T-helper 1 cell treated with Interleukin-12 subunit alpha and Interleukin-12 subunit beta and Interleukin-4 antibody, amounts not matched to agents 30 μg/mL and 1 μg/mL, for 36 hours (primary cell): ENCODE data around the gene THADA.

Experiments
- H3K27ac Mint-ChIP-seq: one replicate; pipeline ENCODE4 v1.8.0; 2021; ENCODE audit warnings: mild to moderate bottlenecking, mixed read lengths
- H3K27me3 Mint-ChIP-seq: one replicate; pipeline ENCODE4 v1.8.0; 2021; ENCODE audit warnings: low read depth, mixed read lengths
- H3K36me3 Mint-ChIP-seq: one replicate; pipeline ENCODE4 v1.8.0; 2021; ENCODE audit warnings: low read depth, mixed read lengths
- H3K4me1 Mint-ChIP-seq: one replicate; pipeline ENCODE4 v1.8.0; 2021; ENCODE audit warnings: low read depth, mixed read lengths
- H3K4me3 Mint-ChIP-seq: one replicate; pipeline ENCODE4 v1.8.0; 2021; ENCODE audit warnings: mild to moderate bottlenecking, moderate library complexity, mixed read lengths
- H3K9me3 Mint-ChIP-seq: one replicate; pipeline ENCODE4 v1.8.0; 2021; ENCODE audit warnings: mixed read lengths

The THADA gene

GRCh38 chr2:43486603-43487002 lies 109.2 kb downstream of the THADA start:
- no peak overlapping the region for H3K4me3 Mint-ChIP-seq
- peaks cover 3% of the 10 kb centered on the region for H3K36me3 Mint-ChIP-seq
- peaks cover 7% of the 10 kb centered on the region for H3K4me1 Mint-ChIP-seq
- H3K27me3 Mint-ChIP-seq: no peaks in the 10 kb centered on the region
- H3K27ac Mint-ChIP-seq: no peak overlapping the region
- H3K9me3 Mint-ChIP-seq: no peaks in the 10 kb centered on the region

- H3K4me1 Mint-ChIP-seq: peaks cover 10% of the 10 kb centered on the region
- peaks cover 11% of the 10 kb centered on the region for H3K36me3 Mint-ChIP-seq
- no peaks in the 10 kb centered on the region for H3K27me3 Mint-ChIP-seq
- no peaks in the 10 kb centered on the region for H3K9me3 Mint-ChIP-seq
- no peak overlapping the region for H3K4me3 Mint-ChIP-seq
- no peak overlapping the region for H3K27ac Mint-ChIP-seq
Measured at GRCh38 chr2:43484323-43484930, 111.4 kb downstream of the THADA start.

GRCh38 chr2:43482961-43483360 lies 112.9 kb downstream of the THADA start:
- H3K4me1 Mint-ChIP-seq: peaks cover 10% of the 10 kb centered on the region
- peaks cover 11% of the 10 kb centered on the region for H3K36me3 Mint-ChIP-seq
- no peak overlapping the region for H3K27ac Mint-ChIP-seq
- H3K4me3 Mint-ChIP-seq: no peak overlapping the region
- H3K27me3 Mint-ChIP-seq: no peaks in the 10 kb centered on the region
- no peaks in the 10 kb centered on the region for H3K9me3 Mint-ChIP-seq

GRCh38 chr2:43481927-43482542 lies 113.8 kb downstream of the THADA start:
- H3K27ac Mint-ChIP-seq: no peak overlapping the region
- no peaks in the 10 kb centered on the region for H3K9me3 Mint-ChIP-seq
- no peak overlapping the region for H3K4me3 Mint-ChIP-seq
- no peaks in the 10 kb centered on the region for H3K27me3 Mint-ChIP-seq
- peaks cover 10% of the 10 kb centered on the region for H3K4me1 Mint-ChIP-seq
- H3K36me3 Mint-ChIP-seq: peaks cover 14% of the 10 kb centered on the region

GRCh38 chr2:43480874-43481273 lies 115.0 kb downstream of the THADA start:
- no peak overlapping the region for H3K4me3 Mint-ChIP-seq
- H3K4me1 Mint-ChIP-seq: peaks cover 10% of the 10 kb centered on the region
- H3K27ac Mint-ChIP-seq: no peak overlapping the region
- H3K36me3 Mint-ChIP-seq: peaks cover 14% of the 10 kb centered on the region
- no peaks in the 10 kb centered on the region for H3K27me3 Mint-ChIP-seq
- no peaks in the 10 kb centered on the region for H3K9me3 Mint-ChIP-seq

GRCh38 chr2:43478412-43479086 lies 117.3 kb downstream of the THADA start:
- no peak overlapping the region for H3K27ac Mint-ChIP-seq
- H3K27me3 Mint-ChIP-seq: no peaks in the 10 kb centered on the region
- H3K4me3 Mint-ChIP-seq: no peak overlapping the region
- H3K9me3 Mint-ChIP-seq: no peaks in the 10 kb centered on the region
- H3K36me3 Mint-ChIP-seq: peaks cover 20% of the 10 kb centered on the region
- peaks cover 12% of the 10 kb centered on the region for H3K4me1 Mint-ChIP-seq

GRCh38 chr2:43475922-43476321 lies 119.9 kb downstream of the THADA start:
- peaks cover 2% of the 10 kb centered on the region for H3K4me1 Mint-ChIP-seq
- H3K4me3 Mint-ChIP-seq: no peak overlapping the region
- no peaks in the 10 kb centered on the region for H3K27me3 Mint-ChIP-seq
- H3K36me3 Mint-ChIP-seq: peaks cover 14% of the 10 kb centered on the region
- no peak overlapping the region for H3K27ac Mint-ChIP-seq
- no peaks in the 10 kb centered on the region for H3K9me3 Mint-ChIP-seq

GRCh38 chr2:43475137-43475846 lies 120.5 kb downstream of the THADA start:
- Mint-ChIP-seq H3K36me3 (peaks cover 16% of the 10 kb centered on the region), H3K27me3 (no peaks in the 10 kb centered on the region), H3K27ac (no peak overlapping the region), H3K4me3 (no peak overlapping the region), H3K4me1 (peaks cover 2% of the 10 kb centered on the region), H3K9me3 (no peaks in the 10 kb centered on the region)

- Mint-ChIP-seq H3K4me3 (no peak overlapping the region), H3K4me1 (peaks cover 2% of the 10 kb centered on the region), H3K27ac (no peak overlapping the region), H3K36me3 (peaks cover 13% of the 10 kb centered on the region), H3K9me3 (no peaks in the 10 kb centered on the region), H3K27me3 (no peaks in the 10 kb centered on the region)
Measured at GRCh38 chr2:43474273-43474672, 121.6 kb downstream of the THADA start.

- no peaks in the 10 kb centered on the region for H3K27me3 Mint-ChIP-seq
- no peaks in the 10 kb centered on the region for H3K9me3 Mint-ChIP-seq
- H3K36me3 Mint-ChIP-seq: peaks cover 13% of the 10 kb centered on the region
- no peak overlapping the region for H3K27ac Mint-ChIP-seq
- no peak overlapping the region for H3K4me3 Mint-ChIP-seq
- peaks cover 2% of the 10 kb centered on the region for H3K4me1 Mint-ChIP-seq
Measured at GRCh38 chr2:43473767-43474166, 122.1 kb downstream of the THADA start.

- peaks cover 10% of the 10 kb centered on the region for H3K36me3 Mint-ChIP-seq
- H3K4me3 Mint-ChIP-seq: no peak overlapping the region
- peaks cover 2% of the 10 kb centered on the region for H3K4me1 Mint-ChIP-seq
- H3K27me3 Mint-ChIP-seq: no peaks in the 10 kb centered on the region
- H3K27ac Mint-ChIP-seq: no peak overlapping the region
- H3K9me3 Mint-ChIP-seq: no peaks in the 10 kb centered on the region
Measured at GRCh38 chr2:43472527-43473194, 123.2 kb downstream of the THADA start.

GRCh38 chr2:43469713-43470112 lies 126.1 kb downstream of the THADA start:
- no peaks in the 10 kb centered on the region for H3K27me3 Mint-ChIP-seq
- peaks cover 15% of the 10 kb centered on the region for H3K36me3 Mint-ChIP-seq
- H3K4me3 Mint-ChIP-seq: no peak overlapping the region
- H3K27ac Mint-ChIP-seq: no peak overlapping the region
- H3K4me1 Mint-ChIP-seq: peaks cover 3% of the 10 kb centered on the region
- no peaks in the 10 kb centered on the region for H3K9me3 Mint-ChIP-seq

- no peak overlapping the region for H3K4me3 Mint-ChIP-seq
- no peaks in the 10 kb centered on the region for H3K27me3 Mint-ChIP-seq
- H3K27ac Mint-ChIP-seq: no peak overlapping the region
- H3K36me3 Mint-ChIP-seq: peaks cover 16% of the 10 kb centered on the region
- no peaks in the 10 kb centered on the region for H3K9me3 Mint-ChIP-seq
- H3K4me1 Mint-ChIP-seq: peaks cover 3% of the 10 kb centered on the region
Measured at GRCh38 chr2:43469094-43469493, 126.7 kb downstream of the THADA start.

GRCh38 chr2:43467891-43468290 lies 127.9 kb downstream of the THADA start:
- Mint-ChIP-seq H3K36me3 (peaks cover 12% of the 10 kb centered on the region), H3K9me3 (no peaks in the 10 kb centered on the region), H3K27ac (no peak overlapping the region), H3K4me1 (peaks cover 2% of the 10 kb centered on the region), H3K27me3 (no peaks in the 10 kb centered on the region), H3K4me3 (no peak overlapping the region)
